Neural progenitor cell (in vitro differentiated cells): ENCODE measurements around the gene PDGFC. TPM values are rescaled to one million over a fixed set of nuclear protein-coding genes. Genes with fewer than 3 reads are reported as not detected.

Experiments
- DNase-seq: peaks from one replicate; pipeline ENCODE4 v3.0.0-alpha.2; 2016; ENCODE audit warnings: low spot score
- H2AFZ ChIP-seq: fragments of 200-600 bp; sonication (generic); replicated peaks from 2 replicates; pipeline ENCODE4 v1.6.1; 2016; ENCODE audit warnings: antibody characterized with exemption
- H3F3A ChIP-seq: fragments of 200-600 bp; sonication (generic); 2 replicates; pipeline ENCODE4 v1.6.1; 2016; ENCODE audit warnings: antibody characterized with exemption, low read depth
- H3K27ac ChIP-seq: fragments of 200-600 bp; sonication (generic); 2 replicates; pipeline ENCODE4 v1.5.1; 2016; ENCODE audit warnings: mild to moderate bottlenecking
- H3K27me3 ChIP-seq: fragments of 200-600 bp; sonication (generic); 2 replicates; pipeline ENCODE4 v1.6.1; 2016; ENCODE audit warnings: mild to moderate bottlenecking, moderate library complexity
- H3K36me3 ChIP-seq: fragments of 200-600 bp; sonication (generic); 2 replicates; pipeline ENCODE4 v1.5.1; 2016
- H3K4me1 ChIP-seq: fragments of 200-600 bp; sonication (generic); 2 replicates; pipeline ENCODE4 v1.6.1; 2016; ENCODE audit warnings: mixed run types
- H3K4me2 ChIP-seq: fragments of 200-600 bp; sonication (generic); 2 replicates; pipeline ENCODE4 v1.6.1; 2016
- H3K4me3 ChIP-seq: fragments of 200-600 bp; sonication (generic); 2 replicates; pipeline ENCODE4 v1.5.1; 2016
- H3K79me2 ChIP-seq: fragments of 200-600 bp; sonication (generic); 2 replicates; pipeline ENCODE4 v1.6.1; 2016; ENCODE audit warnings: low read depth
- H3K9ac ChIP-seq: fragments of 200-600 bp; sonication (generic); 2 replicates; pipeline ENCODE4 v1.6.1; 2016
- H3K9me3 ChIP-seq: fragments of 200-600 bp; sonication (generic); 2 replicates; pipeline ENCODE4 v1.5.1; 2016; ENCODE audit warnings: low read depth
- H4K20me1 ChIP-seq: fragments of 200-600 bp; sonication (generic); 2 replicates; pipeline ENCODE4 v1.6.1; 2016; ENCODE audit warnings: low read depth
- H3K27ac Mint-ChIP-seq: 3 replicates; pipeline ENCODE4 v1.8.0; 2021; ENCODE audit warnings: mixed read lengths
- H3K27me3 Mint-ChIP-seq: 2 replicates; pipeline ENCODE4 v1.8.0; 2022; ENCODE audit warnings: low read depth, mild to moderate bottlenecking, inconsistent platforms, moderate library complexity, mixed read lengths; ENCODE audit not compliant: insufficient read depth
- H3K36me3 Mint-ChIP-seq: 3 replicates; pipeline ENCODE4 v1.8.0; 2021; ENCODE audit warnings: mixed read lengths
- H3K4me1 Mint-ChIP-seq: 3 replicates; pipeline ENCODE4 v1.8.0; 2021; ENCODE audit warnings: mixed read lengths
- H3K4me3 Mint-ChIP-seq: 3 replicates; pipeline ENCODE4 v1.8.0; 2021; ENCODE audit warnings: mild to moderate bottlenecking, moderate library complexity, mixed read lengths
- H3K9me3 Mint-ChIP-seq: 3 replicates; pipeline ENCODE4 v1.8.0; 2020; ENCODE audit warnings: mixed read lengths
- EZH2 ChIP-seq: fragments of 200-600 bp; sonication (generic); IDR thresholded peaks from 2 replicates; pipeline ENCODE4 v1.6.1; 2017; ENCODE audit warnings: antibody characterized with exemption, mild to moderate bottlenecking, moderate library complexity
- EZH2phosphoT487 ChIP-seq: fragments of 200-600 bp; sonication (generic); IDR thresholded peaks from 2 replicates; pipeline ENCODE4 v1.6.1; 2017; ENCODE audit warnings: antibody characterized with exemption
- total RNA-seq: library from RNA; depleted of rRNA; stranded (reverse); fragments of >200 nt; gene quantifications from 2 replicates; pipeline ENCODE4 v1.2.3, GENCODE V29; 2015; ENCODE audit warnings: low replicate concordance
- TF ChIP-seq, protein P1 (sequence below): fragments of 200-600 bp; sonication (generic); IDR thresholded peaks from 2 replicates; pipeline ENCODE4 v1.5.1; 2017; ENCODE audit warnings: antibody characterized with exemption, mild to moderate bottlenecking

The PDGFC gene, protein sequence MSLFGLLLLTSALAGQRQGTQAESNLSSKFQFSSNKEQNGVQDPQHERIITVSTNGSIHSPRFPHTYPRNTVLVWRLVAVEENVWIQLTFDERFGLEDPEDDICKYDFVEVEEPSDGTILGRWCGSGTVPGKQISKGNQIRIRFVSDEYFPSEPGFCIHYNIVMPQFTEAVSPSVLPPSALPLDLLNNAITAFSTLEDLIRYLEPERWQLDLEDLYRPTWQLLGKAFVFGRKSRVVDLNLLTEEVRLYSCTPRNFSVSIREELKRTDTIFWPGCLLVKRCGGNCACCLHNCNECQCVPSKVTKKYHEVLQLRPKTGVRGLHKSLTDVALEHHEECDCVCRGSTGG
- 2.5 and 4.7 TPM in 2 replicates for total RNA-seq

DNA sequence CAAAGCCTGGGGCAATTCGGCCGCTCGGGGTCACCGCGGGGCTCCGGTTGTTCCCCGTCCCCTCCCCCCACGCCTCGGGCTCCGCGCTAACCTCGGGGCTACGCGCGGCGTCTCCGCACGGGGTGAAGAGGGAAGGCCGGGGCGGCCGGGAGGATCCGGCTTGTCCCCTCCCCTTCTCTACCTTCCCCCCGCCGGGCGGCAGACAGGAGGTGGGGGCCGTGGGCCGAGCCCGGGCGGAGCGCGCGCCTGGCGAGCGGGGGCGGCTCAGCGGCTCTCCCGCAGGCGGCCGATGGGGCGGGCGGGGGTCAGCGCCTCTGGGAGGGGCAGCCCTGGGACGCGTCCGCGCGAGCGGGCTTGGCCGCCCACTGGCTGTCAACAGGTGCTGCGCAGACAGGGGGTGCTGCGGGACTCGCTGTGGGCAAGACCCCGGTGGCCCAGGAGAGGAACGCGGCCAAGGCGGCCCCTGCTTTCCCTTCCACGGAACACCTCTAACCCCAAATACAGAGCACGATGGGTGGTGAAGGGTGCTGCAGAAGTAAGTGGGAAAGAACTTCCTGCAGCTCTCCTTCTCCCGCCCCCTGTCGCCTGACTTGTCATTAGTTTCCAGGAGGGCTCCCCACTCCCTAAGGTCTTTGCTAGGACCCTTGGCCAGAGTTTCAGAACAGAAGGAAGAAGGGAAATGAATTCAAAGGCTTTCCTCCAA lies at the start of gene PDGFC:
TSS of gene PDGFC (minus strand) at position 124 of the 703 bp plus-strand sequence. CDS start 896 bp downstream, outside the sequence.
- Histone ChIP-seq H3K79me2 (no peaks in the 10 kb centered on the region), H3K4me1 (peaks cover 8% of the 10 kb centered on the region), H3K36me3 (no peaks in the 10 kb centered on the region), H2AFZ (peak within 1 kb of the TSS; percentile 97), H4K20me1 (peaks cover 8% of the 10 kb centered on the region), H3K4me3 (peak within 1 kb of the TSS; percentile 81), H3K27me3 (peaks cover 35% of the 10 kb centered on the region), H3K9ac (no peak within 1 kb of the TSS), H3F3A (peaks cover 24% of the 10 kb centered on the region), H3K9me3 (no peaks in the 10 kb centered on the region), H3K4me2 (peak within 1 kb of the TSS; percentile 91), H3K27ac (no peak within 1 kb of the TSS)
- Mint-ChIP-seq H3K27me3 (peaks cover 2% of the 10 kb centered on the region), H3K4me3 (peak within 1 kb of the TSS; percentile 97), H3K27ac (peak within 1 kb of the TSS; percentile 92), H3K36me3 (no peaks in the 10 kb centered on the region), H3K4me1 (peaks cover 52% of the 10 kb centered on the region), H3K9me3 (peaks cover 7% of the 10 kb centered on the region)
- TF ChIP-seq, protein P1, sequence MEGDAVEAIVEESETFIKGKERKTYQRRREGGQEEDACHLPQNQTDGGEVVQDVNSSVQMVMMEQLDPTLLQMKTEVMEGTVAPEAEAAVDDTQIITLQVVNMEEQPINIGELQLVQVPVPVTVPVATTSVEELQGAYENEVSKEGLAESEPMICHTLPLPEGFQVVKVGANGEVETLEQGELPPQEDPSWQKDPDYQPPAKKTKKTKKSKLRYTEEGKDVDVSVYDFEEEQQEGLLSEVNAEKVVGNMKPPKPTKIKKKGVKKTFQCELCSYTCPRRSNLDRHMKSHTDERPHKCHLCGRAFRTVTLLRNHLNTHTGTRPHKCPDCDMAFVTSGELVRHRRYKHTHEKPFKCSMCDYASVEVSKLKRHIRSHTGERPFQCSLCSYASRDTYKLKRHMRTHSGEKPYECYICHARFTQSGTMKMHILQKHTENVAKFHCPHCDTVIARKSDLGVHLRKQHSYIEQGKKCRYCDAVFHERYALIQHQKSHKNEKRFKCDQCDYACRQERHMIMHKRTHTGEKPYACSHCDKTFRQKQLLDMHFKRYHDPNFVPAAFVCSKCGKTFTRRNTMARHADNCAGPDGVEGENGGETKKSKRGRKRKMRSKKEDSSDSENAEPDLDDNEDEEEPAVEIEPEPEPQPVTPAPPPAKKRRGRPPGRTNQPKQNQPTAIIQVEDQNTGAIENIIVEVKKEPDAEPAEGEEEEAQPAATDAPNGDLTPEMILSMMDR: peak; percentile 57
- TF ChIP-seq EZH2: no peak
- DNase-seq: peak; percentile 92

GRCh38 chr4:157020882-157021281 lies 49.3 kb upstream of the PDGFC start:
- Histone ChIP-seq H3K4me3 (no peak overlapping the region), H3K36me3 (no peaks in the 10 kb centered on the region), H4K20me1 (no peaks in the 10 kb centered on the region), H3K4me2 (no peak overlapping the region), H3K9ac (no peak overlapping the region), H3K79me2 (no peaks in the 10 kb centered on the region), H3K4me1 (no peaks in the 10 kb centered on the region), H2AFZ (no peak overlapping the region), H3K27ac (no peak overlapping the region), H3K9me3 (no peaks in the 10 kb centered on the region), H3K27me3 (no peaks in the 10 kb centered on the region), H3F3A (no peaks in the 10 kb centered on the region)
- Mint-ChIP-seq H3K27ac (no peak overlapping the region), H3K36me3 (no peaks in the 10 kb centered on the region), H3K9me3 (peaks cover 3% of the 10 kb centered on the region), H3K27me3 (no peaks in the 10 kb centered on the region), H3K4me3 (no peak overlapping the region), H3K4me1 (no peaks in the 10 kb centered on the region)
- DNase-seq: no peak
- TF ChIP-seq EZH2 (no peak), EZH2phosphoT487 (no peak)
- TF ChIP-seq, protein P1: no peak

GRCh38 chr4:157018920-157019490 lies 47.4 kb upstream of the PDGFC start:
- TF ChIP-seq, protein P1: no peak
- TF ChIP-seq EZH2 (no peak), EZH2phosphoT487 (no peak)
- no peak overlapping the region for H3K27ac Mint-ChIP-seq

More at GRCh38 chr4:157018920-157019490, 47.4 kb upstream of the PDGFC start:
- Mint-ChIP-seq H3K36me3 (no peaks in the 10 kb centered on the region), H3K4me1 (peaks cover 5% of the 10 kb centered on the region), H3K9me3 (peaks cover 2% of the 10 kb centered on the region), H3K27me3 (no peaks in the 10 kb centered on the region), H3K4me3 (no peak overlapping the region)
- H3K79me2 ChIP-seq: no peaks in the 10 kb centered on the region
- no peaks in the 10 kb centered on the region for H4K20me1 ChIP-seq
- no peaks in the 10 kb centered on the region for H3K9me3 ChIP-seq
- H3F3A ChIP-seq: no peaks in the 10 kb centered on the region
- H2AFZ ChIP-seq: no peak overlapping the region
- H3K4me3 ChIP-seq: no peak overlapping the region
- no peaks in the 10 kb centered on the region for H3K36me3 ChIP-seq
- H3K27ac ChIP-seq: no peak overlapping the region
- H3K9ac ChIP-seq: no peak overlapping the region
- H3K4me2 ChIP-seq: no peak overlapping the region
- no peak for DNase-seq
- no peaks in the 10 kb centered on the region for H3K27me3 ChIP-seq
- no peaks in the 10 kb centered on the region for H3K4me1 ChIP-seq
